Activated CD4-positive, CD25-positive, alpha-beta regulatory T cell treated with anti-CD3 and anti-CD28 coated beads, Interleukin-2, amount 50 U/mL, for 16 hours (primary cell): ENCODE measurements around the gene METTL2B.
"Not testable (repeated sequence)": the region's sequence is repeated elsewhere in the genome, so short reads cannot be mapped to it uniquely, and the experiment has no call there.

ENCODE experiments used
- DNase-seq: peaks from one replicate; pipeline ENCODE4 v3.0.0-alpha.2; 2020; ENCODE audit warnings: low read depth, low spot score

METTL2B gene

GRCh38 chr7:128454808-128455542 is 21.6 kb upstream of the METTL2B start:
- no peak for DNase-seq

DNA sequence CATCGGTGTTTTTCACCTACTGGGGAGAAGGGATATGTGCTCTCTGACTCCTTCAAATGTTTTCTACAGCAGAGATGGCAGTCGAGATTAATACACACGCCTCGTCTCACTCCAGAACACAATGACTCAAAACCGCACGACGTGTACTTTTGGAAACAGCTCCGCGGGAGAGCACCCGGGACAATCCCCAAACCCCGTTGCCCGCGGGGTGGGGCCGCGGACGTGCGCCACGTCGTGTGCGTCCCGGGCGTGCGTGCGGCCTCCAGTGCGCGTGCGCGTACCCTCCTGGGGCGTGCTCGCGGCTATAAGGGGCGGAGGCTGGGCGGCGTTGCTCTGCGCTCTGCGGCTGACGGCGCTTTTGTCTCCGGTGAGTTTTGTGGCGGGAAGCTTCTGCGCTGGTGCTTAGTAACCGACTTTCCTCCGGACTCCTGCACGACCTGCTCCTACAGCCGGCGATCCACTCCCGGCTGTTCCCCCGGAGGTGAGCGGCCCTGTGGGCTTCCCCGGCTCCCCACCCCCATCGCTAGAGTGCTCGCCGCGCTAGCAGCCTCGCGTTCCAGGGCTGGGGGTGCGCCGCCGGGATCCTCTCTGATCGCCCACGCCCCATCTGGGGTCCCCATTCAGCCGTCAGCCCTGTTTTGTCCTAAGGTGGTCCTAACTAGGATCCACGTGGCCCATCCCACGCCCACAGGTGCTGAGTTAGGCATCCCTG is 20.8 kb upstream of the METTL2B start, which contains the start of gene HILPDA:
Gene HILPDA, plus strand, starts transcription at position 336 of the 712 bp plus-strand sequence. CDS start 1,391 bp downstream, outside the sequence.
- DNase-seq = peak; percentile 85

GRCh38 chr7:128456255-128456725 is 20.3 kb upstream of the METTL2B start:
- no peak for DNase-seq

- DNase-seq = not testable (repeated sequence)
Observed at GRCh38 chr7:128457385-128457784, 19.2 kb upstream of the METTL2B start.

DNA sequence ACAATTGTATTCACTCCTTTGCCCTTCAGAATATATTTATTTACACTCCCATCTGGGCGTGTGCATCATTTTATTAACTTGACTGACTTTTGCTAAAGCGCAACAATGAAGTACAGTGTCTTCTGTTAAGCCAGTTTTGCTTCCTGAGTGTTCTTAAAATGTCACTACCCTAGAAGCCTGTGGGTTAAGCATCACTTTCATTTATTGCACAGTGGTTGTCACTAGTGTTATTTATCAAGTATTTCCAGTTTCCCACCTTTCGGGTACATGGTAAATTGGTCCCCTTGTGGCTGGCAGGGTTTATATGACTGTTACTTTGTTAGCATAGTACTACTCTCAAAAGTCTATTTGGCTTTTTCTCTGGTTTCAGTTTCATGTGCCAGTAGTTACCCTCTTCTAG is 17.6 kb upstream of the METTL2B start:
- no peak for DNase-seq

DNA sequence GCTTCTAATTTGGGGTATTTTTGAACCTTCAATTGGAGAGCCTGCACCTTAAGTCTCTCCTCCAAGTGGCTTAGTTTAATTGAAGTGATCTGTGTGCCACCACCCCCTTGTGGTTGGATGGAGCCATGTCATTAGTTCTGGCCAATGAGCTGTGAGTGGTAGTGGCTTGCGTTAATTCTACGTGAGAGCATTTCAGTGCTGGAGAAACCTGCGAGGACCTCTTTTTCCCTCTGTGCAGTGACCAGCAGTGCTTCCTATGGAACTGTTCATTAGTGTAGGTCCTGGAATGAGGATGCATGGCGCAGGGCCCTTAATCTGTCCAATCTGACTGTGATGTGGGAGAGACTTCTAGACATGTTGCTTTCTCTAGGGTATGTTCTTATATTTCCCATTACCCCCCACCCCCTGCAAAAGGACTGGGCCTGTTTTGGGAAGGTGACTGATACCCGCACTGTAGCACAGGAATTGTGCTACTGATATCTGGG is 17.1 kb upstream of the METTL2B start:
- peak; percentile 52 for DNase-seq

GRCh38 chr7:128462460-128462859 is 14.1 kb upstream of the METTL2B start:
- DNase-seq = no peak

DNA sequence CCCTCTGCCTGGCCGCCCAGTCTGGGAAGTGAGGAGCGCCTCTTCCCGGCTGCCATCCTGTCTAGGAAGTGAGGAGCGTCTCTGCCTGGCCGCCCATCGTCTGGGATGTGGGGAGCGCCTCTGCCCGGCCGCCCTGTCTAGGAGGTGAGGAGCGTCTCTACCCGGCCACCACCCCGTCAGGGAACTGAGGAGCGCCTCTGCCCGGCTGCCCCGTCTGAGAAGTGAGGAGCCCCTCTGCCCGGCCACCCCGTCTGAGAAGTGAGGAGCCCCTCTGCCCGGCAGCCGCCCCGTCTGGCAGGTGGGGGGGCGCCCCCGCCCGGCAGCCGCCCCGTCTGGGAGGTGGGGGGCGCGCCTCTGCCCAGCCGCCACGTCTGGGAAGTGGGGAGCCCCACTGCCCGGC is 13.2 kb upstream of the METTL2B start:
- not testable (repeated sequence) for DNase-seq

- DNase-seq = not testable (repeated sequence)
Observed at GRCh38 chr7:128463933-128464332, 12.6 kb upstream of the METTL2B start.

DNA sequence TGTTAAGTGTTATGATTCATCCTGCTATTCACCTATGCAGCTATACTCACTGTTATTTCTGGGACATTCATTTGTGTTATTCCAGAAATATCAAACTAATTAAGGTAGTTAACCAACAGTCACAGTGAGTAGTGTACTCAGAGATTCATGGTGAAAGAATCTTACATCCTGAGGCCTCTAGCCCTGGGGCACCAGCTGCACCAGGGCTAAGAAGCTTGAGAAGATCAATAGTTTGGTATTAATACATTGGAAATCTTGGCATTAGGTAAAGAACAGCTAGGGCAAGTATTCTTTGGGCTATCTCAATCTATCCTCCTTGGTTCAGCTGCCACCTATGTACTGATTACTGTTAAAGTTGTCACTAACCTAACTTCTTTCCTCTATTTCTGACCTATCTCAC is 9.7 kb upstream of the METTL2B start:
- not testable (repeated sequence) for DNase-seq

GRCh38 chr7:128477336-128477690 is 765 bp downstream of the METTL2B start:
- DNase-seq = not testable (repeated sequence)

DNA sequence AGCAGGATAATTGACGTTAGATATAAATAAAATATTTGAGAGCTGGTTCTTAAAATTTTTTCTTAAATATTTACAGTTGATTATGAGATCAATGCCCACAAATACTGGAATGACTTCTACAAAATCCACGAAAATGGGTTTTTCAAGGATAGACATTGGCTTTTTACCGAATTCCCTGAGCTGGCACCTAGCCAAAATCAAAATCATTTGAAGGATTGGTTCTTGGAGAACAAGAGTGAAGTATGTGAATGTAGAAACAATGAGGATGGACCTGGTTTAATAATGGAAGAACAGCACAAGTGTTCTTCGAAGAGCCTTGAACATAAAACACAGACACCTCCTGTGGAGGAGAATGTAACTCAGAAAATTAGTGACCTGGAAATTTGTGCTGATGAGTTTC is 2.5 kb downstream of the METTL2B start:
- DNase-seq = not testable (repeated sequence)

- not testable (repeated sequence) for DNase-seq
Observed at GRCh38 chr7:128488134-128488533, 11.6 kb downstream of the METTL2B start.

DNA sequence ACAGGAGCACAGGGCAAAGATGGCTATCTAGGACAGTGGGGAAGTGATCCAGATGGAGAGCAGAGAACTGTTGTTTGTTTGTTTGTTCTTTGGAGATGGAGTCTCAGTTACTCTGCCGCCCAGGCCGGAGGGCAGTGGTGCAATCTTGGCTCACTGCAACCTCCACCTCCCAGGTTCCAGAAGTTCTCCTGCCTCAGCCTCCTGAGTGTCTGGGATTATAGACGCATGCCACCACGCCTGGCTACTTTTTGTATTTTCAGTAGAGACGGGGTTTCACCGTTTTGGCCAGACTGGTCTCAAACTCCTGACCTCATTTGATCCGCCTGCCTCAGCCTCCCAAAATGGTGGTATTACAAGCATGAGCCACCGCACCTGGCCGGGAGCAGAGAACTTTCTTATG is 20.9 kb downstream of the METTL2B start:
- DNase-seq = no peak

DNA sequence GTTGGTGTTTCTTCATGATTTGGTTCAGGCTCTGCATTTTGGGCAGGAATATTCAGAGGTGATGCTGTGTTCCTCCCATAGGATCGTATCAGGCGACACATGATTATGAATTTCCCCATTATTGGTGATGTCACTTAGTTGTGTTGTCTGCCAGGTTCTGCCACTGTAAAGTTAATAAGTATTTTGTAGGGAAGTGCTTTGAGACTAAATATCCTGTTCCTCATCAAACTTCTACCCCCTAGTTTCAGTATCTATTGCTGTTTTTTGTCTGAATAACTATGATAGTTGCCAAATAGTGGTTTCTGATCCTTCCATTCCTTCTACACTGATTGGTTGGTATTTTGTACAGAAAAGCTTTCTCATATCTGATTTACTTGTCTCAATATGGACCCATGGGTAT is 28.9 kb downstream of the METTL2B start:
- DNase-seq = not testable (repeated sequence)

DNA sequence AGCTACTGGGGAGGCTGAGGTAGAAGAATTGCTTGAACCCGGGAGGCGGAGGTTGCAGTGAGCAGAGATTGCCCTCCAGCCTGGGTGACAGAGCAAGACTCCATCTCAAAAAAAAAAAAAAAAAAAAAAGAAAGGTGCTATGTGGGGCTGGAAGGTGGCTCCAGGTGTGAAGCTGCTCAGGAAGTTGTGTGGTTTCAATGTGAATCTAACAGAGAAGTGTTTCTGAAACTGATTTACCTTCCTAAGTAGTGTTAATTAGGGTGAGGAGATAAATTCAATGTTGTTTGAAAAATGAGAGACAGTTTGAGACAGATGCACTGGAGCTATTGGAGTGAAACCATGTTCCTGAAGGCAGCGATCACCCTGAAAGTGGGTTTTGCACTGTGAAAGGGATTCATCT is 30.3 kb downstream of the METTL2B start:
- DNase-seq = not testable (repeated sequence)

DNA sequence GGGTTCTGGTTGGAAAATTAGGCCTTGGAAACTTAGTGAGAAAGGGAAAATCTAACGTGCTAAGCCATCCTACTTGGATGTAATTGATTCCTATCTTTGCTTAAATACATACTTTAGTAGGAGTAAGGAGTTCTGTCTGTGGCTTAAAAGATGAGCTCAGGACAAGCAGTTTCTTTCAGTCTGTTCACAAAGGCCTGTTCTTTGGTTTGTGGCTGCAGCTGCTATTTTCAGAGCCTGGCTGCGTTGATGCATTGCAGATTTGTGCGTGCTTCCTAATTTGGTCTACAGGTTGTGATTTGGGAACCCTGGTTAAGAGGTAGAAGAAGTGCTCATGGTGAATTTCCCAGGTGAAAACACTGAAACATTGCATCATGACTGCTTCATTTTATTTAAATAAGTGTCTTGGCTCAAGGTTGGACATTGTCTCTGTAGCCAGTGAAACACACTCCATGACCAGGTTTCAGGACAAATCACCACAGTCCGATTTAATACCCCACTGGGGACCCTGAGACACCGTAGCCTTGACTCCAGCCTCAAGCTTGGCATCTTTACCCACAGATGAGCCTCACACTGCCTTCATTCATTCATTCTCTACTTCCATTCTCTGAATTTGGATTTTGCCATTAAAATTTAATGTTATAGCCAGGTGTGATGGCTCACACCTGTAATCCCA is 30.9 kb downstream of the METTL2B start:
- not testable (repeated sequence) for DNase-seq

- not testable (repeated sequence) for DNase-seq
Observed at GRCh38 chr7:128511692-128512091, 35.1 kb downstream of the METTL2B start.

DNA sequence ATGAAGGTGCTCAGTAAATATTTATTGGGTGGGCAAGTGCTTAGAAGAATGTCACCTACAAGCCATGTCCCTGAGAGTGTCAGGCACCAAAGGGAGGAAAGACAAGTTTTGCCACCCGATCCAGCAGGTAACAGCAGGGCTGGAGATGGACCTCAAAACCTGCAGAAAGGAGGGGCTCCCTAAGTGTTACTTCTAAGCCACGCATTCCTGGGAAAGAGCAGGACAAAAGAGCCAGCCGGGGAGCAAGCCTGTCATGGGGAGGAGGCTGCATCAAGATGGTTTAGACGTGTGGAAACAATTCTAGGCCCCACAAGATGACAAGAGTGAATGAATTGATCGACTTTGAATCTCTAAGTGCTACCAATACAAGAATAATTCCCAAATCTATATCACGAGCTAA is 38.7 kb downstream of the METTL2B start:
- DNase-seq = not testable (repeated sequence)

GRCh38 chr7:128517023-128517422 is 40.5 kb downstream of the METTL2B start:
- DNase-seq = not testable (repeated sequence)

DNA sequence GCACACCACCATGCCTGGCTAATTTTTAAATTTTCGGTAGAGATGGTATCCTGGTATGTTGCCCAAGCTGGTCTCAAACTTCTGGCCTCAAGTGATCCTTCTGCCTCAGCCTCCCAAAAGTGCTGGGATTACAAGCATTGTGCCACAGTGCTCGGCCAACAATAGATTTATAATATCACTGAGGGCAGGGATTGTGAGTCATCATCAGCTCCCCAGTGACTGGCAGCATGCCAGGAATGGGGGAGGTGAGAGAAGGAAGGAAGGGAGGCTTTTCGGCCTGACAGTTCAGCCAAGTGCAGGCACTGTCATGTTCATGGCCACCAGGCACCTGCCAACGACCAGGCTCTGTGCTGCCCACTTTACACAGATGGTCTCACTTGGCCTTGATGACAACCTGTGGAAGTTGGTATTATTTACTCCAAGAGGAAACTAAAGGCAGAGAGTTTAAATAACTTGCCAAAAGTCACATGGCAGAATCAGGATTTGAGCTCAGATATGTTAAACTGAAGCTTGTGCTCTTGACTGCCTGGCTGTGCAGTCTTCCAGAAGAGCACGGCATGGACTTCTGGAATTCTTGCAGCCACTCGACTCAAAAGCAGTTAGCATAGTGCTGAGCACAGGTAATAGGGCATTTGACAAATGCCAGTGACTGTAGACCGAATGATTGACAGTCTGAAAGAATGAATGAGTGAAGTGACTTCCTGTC is 46.8 kb downstream of the METTL2B start:
- DNase-seq = peak; percentile 57
